Mucosa of stomach (tissue), 1 donor: Measurements from ENCODE around the gene CACNA1G.

Source experiments
- H3K27me3 ChIP-seq: one replicate; pipeline ENCODE4 v1.7.0; 2013; ENCODE audit warnings: mild to moderate bottlenecking, low read length; ENCODE audit not compliant: control insufficient read depth, insufficient read depth
- H3K36me3 ChIP-seq: one replicate; pipeline ENCODE4 v1.7.0; 2013; ENCODE audit warnings: low read length; ENCODE audit not compliant: control insufficient read depth, insufficient read depth
- H3K4me1 ChIP-seq: one replicate; pipeline ENCODE4 v1.7.0; 2013; ENCODE audit warnings: mild to moderate bottlenecking, low read length; ENCODE audit not compliant: control insufficient read depth, insufficient read depth
- H3K4me3 ChIP-seq: one replicate; pipeline ENCODE4 v1.7.0; 2013; ENCODE audit warnings: low read length
- H3K9ac ChIP-seq: one replicate; pipeline ENCODE4 v1.7.0; 2013; ENCODE audit warnings: mild to moderate bottlenecking, low read length, moderate library complexity
- H3K9me3 ChIP-seq: one replicate; pipeline ENCODE4 v1.7.0; 2013; ENCODE audit warnings: mild to moderate bottlenecking, low read length, moderate library complexity; ENCODE audit not compliant: control insufficient read depth
- donor health status: Pancreatic carcinoma.

CACNA1G gene

GRCh38 chr17:50603340-50603739, 42.8 kb downstream of the CACNA1G start:
- no peak overlapping the region for H3K9ac ChIP-seq
- no peaks in the 10 kb centered on the region for H3K36me3 ChIP-seq
- H3K27me3 ChIP-seq: peaks cover 9% of the 10 kb centered on the region
- no peak overlapping the region for H3K4me3 ChIP-seq
- no peaks in the 10 kb centered on the region for H3K4me1 ChIP-seq
- H3K9me3 ChIP-seq: no peaks in the 10 kb centered on the region

GRCh38 chr17:50604513-50604912, 44.0 kb downstream of the CACNA1G start:
- Histone ChIP-seq H3K4me3 (no peak overlapping the region), H3K9ac (no peak overlapping the region), H3K9me3 (no peaks in the 10 kb centered on the region)

GRCh38 chr17:50605429-50605828, 44.9 kb downstream of the CACNA1G start:
- no peaks in the 10 kb centered on the region for H3K36me3 ChIP-seq
- H3K4me1 ChIP-seq: no peaks in the 10 kb centered on the region
- H3K4me3 ChIP-seq: no peak overlapping the region
- no peaks in the 10 kb centered on the region for H3K9me3 ChIP-seq
- H3K27me3 ChIP-seq: peaks cover 18% of the 10 kb centered on the region
- H3K9ac ChIP-seq: no peak overlapping the region

More at GRCh38 chr17:50604513-50604912, 44.0 kb downstream of the CACNA1G start:
- no peaks in the 10 kb centered on the region for H3K36me3 ChIP-seq
- peaks cover 18% of the 10 kb centered on the region for H3K27me3 ChIP-seq
- H3K4me1 ChIP-seq: no peaks in the 10 kb centered on the region

GRCh38 chr17:50607522-50608175, 47.1 kb downstream of the CACNA1G start:
- no peak overlapping the region for H3K4me3 ChIP-seq
- no peaks in the 10 kb centered on the region for H3K4me1 ChIP-seq
- no peaks in the 10 kb centered on the region for H3K36me3 ChIP-seq
- peaks cover 13% of the 10 kb centered on the region for H3K27me3 ChIP-seq
- H3K9me3 ChIP-seq: no peaks in the 10 kb centered on the region
- no peak overlapping the region for H3K9ac ChIP-seq

GRCh38 chr17:50608700-50609379, 48.3 kb downstream of the CACNA1G start:
- Histone ChIP-seq H3K27me3 (peaks cover 13% of the 10 kb centered on the region), H3K9me3 (no peaks in the 10 kb centered on the region), H3K36me3 (no peaks in the 10 kb centered on the region), H3K4me1 (no peaks in the 10 kb centered on the region), H3K9ac (no peak overlapping the region), H3K4me3 (no peak overlapping the region)

GRCh38 chr17:50609380-50610074, 49.0 kb downstream of the CACNA1G start:
- H3K4me3 ChIP-seq: no peak overlapping the region
- no peaks in the 10 kb centered on the region for H3K4me1 ChIP-seq
- no peaks in the 10 kb centered on the region for H3K36me3 ChIP-seq
- H3K9me3 ChIP-seq: no peaks in the 10 kb centered on the region
- no peak overlapping the region for H3K9ac ChIP-seq
- H3K27me3 ChIP-seq: peaks cover 9% of the 10 kb centered on the region

GRCh38 chr17:50611634-50612033, 51.1 kb downstream of the CACNA1G start:
- no peaks in the 10 kb centered on the region for H3K9me3 ChIP-seq
- H3K9ac ChIP-seq: no peak overlapping the region
- H3K36me3 ChIP-seq: no peaks in the 10 kb centered on the region
- H3K27me3 ChIP-seq: peaks cover 9% of the 10 kb centered on the region
- no peak overlapping the region for H3K4me3 ChIP-seq
- H3K4me1 ChIP-seq: no peaks in the 10 kb centered on the region

GRCh38 chr17:50612281-50612680, 51.8 kb downstream of the CACNA1G start:
- Histone ChIP-seq H3K4me1 (no peaks in the 10 kb centered on the region), H3K9me3 (no peaks in the 10 kb centered on the region), H3K27me3 (peaks cover 9% of the 10 kb centered on the region), H3K36me3 (no peaks in the 10 kb centered on the region), H3K4me3 (no peak overlapping the region), H3K9ac (no peak overlapping the region)

- Histone ChIP-seq H3K4me1 (no peaks in the 10 kb centered on the region), H3K27me3 (peaks cover 9% of the 10 kb centered on the region), H3K4me3 (no peak overlapping the region), H3K36me3 (no peaks in the 10 kb centered on the region), H3K9ac (no peak overlapping the region), H3K9me3 (no peaks in the 10 kb centered on the region)
Observed at GRCh38 chr17:50613007-50613992, 52.8 kb downstream of the CACNA1G start.

GRCh38 chr17:50614471-50615051, 54.0 kb downstream of the CACNA1G start:
- no peaks in the 10 kb centered on the region for H3K27me3 ChIP-seq
- H3K9ac ChIP-seq: no peak overlapping the region
- H3K4me3 ChIP-seq: no peak overlapping the region
- no peaks in the 10 kb centered on the region for H3K9me3 ChIP-seq
- no peaks in the 10 kb centered on the region for H3K4me1 ChIP-seq
- H3K36me3 ChIP-seq: no peaks in the 10 kb centered on the region

- Histone ChIP-seq H3K9me3 (no peaks in the 10 kb centered on the region), H3K4me3 (no peak overlapping the region), H3K9ac (no peak overlapping the region), H3K36me3 (no peaks in the 10 kb centered on the region), H3K27me3 (peaks cover 4% of the 10 kb centered on the region), H3K4me1 (no peaks in the 10 kb centered on the region)
Observed at GRCh38 chr17:50615828-50616227, 55.3 kb downstream of the CACNA1G start.
